Large intestine (tissue), 3 donors: Measurements from ENCODE around the gene MAPK1. TPM values are rescaled to one million over a fixed set of nuclear protein-coding genes. Genes with fewer than 3 reads are reported as not detected.
"Not testable (repeated sequence)": the region's sequence is repeated elsewhere in the genome, so short reads cannot be mapped to it uniquely, and the experiment has no call there.

Source experiments
- DNase-seq, 2 donors: peaks; one replicate each; pipeline versions ENCODE4 v3.0.0 to v3.0.0-alpha.2; 2013
- H3K27ac ChIP-seq: one replicate; pipeline ENCODE4 v1.5.1; 2013; ENCODE audit warnings: low read length
- H3K27me3 ChIP-seq: 2 replicates; pipeline ENCODE4 v1.6.1; 2013; ENCODE audit warnings: low read length; ENCODE audit not compliant: control insufficient read depth, insufficient read depth
- H3K36me3 ChIP-seq: 2 replicates; pipeline ENCODE4 v1.6.1; 2013; ENCODE audit warnings: low read length; ENCODE audit not compliant: control insufficient read depth, insufficient read depth
- H3K4me1 ChIP-seq: one replicate; pipeline ENCODE4 v1.6.1; 2013; ENCODE audit warnings: low read length; ENCODE audit not compliant: control insufficient read depth, insufficient read depth
- H3K4me3 ChIP-seq: one replicate; pipeline ENCODE4 v1.5.1; 2013; ENCODE audit warnings: low read length
- H3K9me3 ChIP-seq: one replicate; pipeline ENCODE4 v1.6.1; 2013; ENCODE audit warnings: mild to moderate bottlenecking, low read depth, low read length, moderate library complexity; ENCODE audit not compliant: control insufficient read depth
- WGBS: methylation state at CpG from one replicate; pipeline ENCODE4 v1.1.5; 2013; ENCODE audit warnings: low lambda C conversion rate; ENCODE audit not compliant: insufficient coverage; 5-methylcytosine and 5-hydroxymethylcytosine counted together
- polyA plus RNA-seq: library from polyadenylated mRNA; unstranded; fragments of 120-200 nt; gene quantifications from one replicate; pipeline ENCODE4 v1.2.1, GENCODE V29; 2013

Gene MAPK1
- polyA plus RNA-seq, 1 donor: 79.0 TPM

- Histone ChIP-seq H3K4me1 (no peaks in the 10 kb centered on the region), H3K27me3 (no peaks in the 10 kb centered on the region), H3K9me3 (no peaks in the 10 kb centered on the region), H3K4me3 (no peak overlapping the region), H3K27ac (no peak overlapping the region), H3K36me3 (no peaks in the 10 kb centered on the region)
- no peak for DNase-seq
- no CpG with 5 or more reads among the region's 4 CpGs for WGBS
Observed at GRCh38 chr22:21904250-21904789, 36.9 kb upstream of the MAPK1 start.

- Histone ChIP-seq H3K36me3 (no peaks in the 10 kb centered on the region), H3K27me3 (no peaks in the 10 kb centered on the region), H3K27ac (no peak overlapping the region), H3K4me3 (no peak overlapping the region), H3K9me3 (no peaks in the 10 kb centered on the region), H3K4me1 (no peaks in the 10 kb centered on the region)
- DNase-seq: no peak
- WGBS: 79% methylated on average over 2 of the region's 4 CpGs
Observed at GRCh38 chr22:21903283-21903682, 35.8 kb upstream of the MAPK1 start.

DNA sequence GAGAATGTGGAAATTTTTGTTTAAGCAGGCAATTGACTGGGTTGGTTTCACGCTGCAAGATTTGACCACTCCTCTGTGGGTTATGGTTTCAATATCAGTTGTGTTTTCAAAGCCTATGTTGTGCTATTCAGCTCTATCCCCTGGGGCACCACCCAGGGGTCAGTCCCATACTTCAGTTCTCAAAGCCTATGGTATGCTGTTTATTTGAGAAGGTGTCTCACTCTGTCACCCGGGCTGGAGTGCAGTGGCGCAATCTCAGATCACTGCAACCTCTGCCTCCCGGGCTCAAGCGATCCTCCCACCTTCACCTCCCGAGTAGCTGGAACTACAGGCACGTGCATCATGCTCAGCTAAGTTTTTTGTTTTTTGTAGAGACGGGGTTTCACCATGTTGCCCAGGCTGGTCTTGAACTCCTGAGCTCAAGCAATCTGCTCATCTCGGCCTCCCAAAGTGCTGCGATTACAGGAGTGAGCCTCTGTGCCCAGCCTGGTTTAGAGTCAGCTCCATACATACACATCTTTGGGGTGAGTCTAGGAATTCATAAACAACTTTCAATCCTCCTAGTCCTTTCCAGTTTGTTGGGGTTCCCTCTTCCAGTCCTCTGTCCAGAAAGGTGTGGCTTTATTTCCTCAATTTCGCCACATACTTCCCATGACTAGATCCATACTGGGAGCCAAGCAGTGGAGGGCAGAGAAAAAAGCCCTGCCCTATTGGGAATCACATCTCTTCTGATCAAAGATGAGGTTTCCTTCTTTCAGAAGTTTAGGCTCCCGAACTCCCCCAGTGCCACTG is 35.0 kb upstream of the MAPK1 start:
- no CpG with 5 or more reads among the region's 12 CpGs for WGBS
- DNase-seq: no peak
- H3K4me3 ChIP-seq: no peak overlapping the region

GRCh38 chr22:21898354-21898896 is 31.0 kb upstream of the MAPK1 start:
- Histone ChIP-seq H3K36me3 (no peaks in the 10 kb centered on the region), H3K27ac (no peak overlapping the region), H3K9me3 (no peaks in the 10 kb centered on the region), H3K4me1 (no peaks in the 10 kb centered on the region), H3K4me3 (no peak overlapping the region), H3K27me3 (no peaks in the 10 kb centered on the region)
- no peak for DNase-seq
- no CpG with 5 or more reads among the region's 1 CpG for WGBS

More for the DNA sequence above, 35.0 kb upstream of the MAPK1 start:
- Histone ChIP-seq H3K27me3 (no peaks in the 10 kb centered on the region), H3K36me3 (no peaks in the 10 kb centered on the region), H3K9me3 (no peaks in the 10 kb centered on the region), H3K4me1 (no peaks in the 10 kb centered on the region), H3K27ac (no peak overlapping the region)

- WGBS: no CpG with 5 or more reads among the region's 5 CpGs
- H3K4me1 ChIP-seq: no peaks in the 10 kb centered on the region
- DNase-seq: no peak
- H3K27ac ChIP-seq: no peak overlapping the region
- no peaks in the 10 kb centered on the region for H3K9me3 ChIP-seq
- H3K27me3 ChIP-seq: no peaks in the 10 kb centered on the region
- H3K36me3 ChIP-seq: no peaks in the 10 kb centered on the region
- H3K4me3 ChIP-seq: no peak overlapping the region
Observed at GRCh38 chr22:21896951-21897513, 29.6 kb upstream of the MAPK1 start.

- H3K27ac ChIP-seq, DNase-seq, H3K4me1 ChIP-seq, H3K36me3 ChIP-seq, H3K9me3 ChIP-seq, H3K4me3 ChIP-seq, H3K27me3 ChIP-seq: not testable (repeated sequence)
- no CpG with 5 or more reads among the region's 4 CpGs for WGBS
Observed at GRCh38 chr22:21896275-21896674, 28.8 kb upstream of the MAPK1 start.

DNA sequence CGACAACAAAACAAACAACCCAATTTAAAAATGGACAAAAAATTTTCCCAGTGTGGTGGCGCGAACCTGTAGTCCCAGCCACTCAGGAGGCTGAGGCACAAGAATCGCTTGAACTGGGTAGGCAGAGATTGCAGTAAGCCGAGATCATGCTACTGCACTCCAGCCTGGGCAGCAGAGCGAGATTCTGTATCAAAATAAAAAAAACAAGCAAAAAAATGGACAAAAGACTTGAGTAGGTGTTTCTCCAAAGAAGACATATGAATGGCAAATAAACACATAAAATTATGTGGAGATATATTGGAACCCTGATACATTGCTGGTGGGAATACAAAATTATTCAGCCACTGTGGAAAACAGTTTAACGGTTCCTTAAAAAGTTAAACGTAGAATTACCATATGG is 27.4 kb upstream of the MAPK1 start:
- DNase-seq: no peak
- Histone ChIP-seq H3K27ac (no peak overlapping the region), H3K36me3 (no peaks in the 10 kb centered on the region), H3K9me3 (no peaks in the 10 kb centered on the region), H3K4me1 (no peaks in the 10 kb centered on the region), H3K4me3 (no peak overlapping the region), H3K27me3 (no peaks in the 10 kb centered on the region)
- WGBS: 96% methylated on average over 4 of the region's 8 CpGs

GRCh38 chr22:21889251-21889990 is 22.0 kb upstream of the MAPK1 start:
- H3K4me3 ChIP-seq: no peak overlapping the region
- DNase-seq: no peak
- H3K27me3 ChIP-seq: no peaks in the 10 kb centered on the region
- no CpG with 5 or more reads among the region's 10 CpGs for WGBS
- H3K27ac ChIP-seq: no peak overlapping the region
- no peaks in the 10 kb centered on the region for H3K9me3 ChIP-seq
- no peaks in the 10 kb centered on the region for H3K36me3 ChIP-seq
- H3K4me1 ChIP-seq: no peaks in the 10 kb centered on the region

DNA sequence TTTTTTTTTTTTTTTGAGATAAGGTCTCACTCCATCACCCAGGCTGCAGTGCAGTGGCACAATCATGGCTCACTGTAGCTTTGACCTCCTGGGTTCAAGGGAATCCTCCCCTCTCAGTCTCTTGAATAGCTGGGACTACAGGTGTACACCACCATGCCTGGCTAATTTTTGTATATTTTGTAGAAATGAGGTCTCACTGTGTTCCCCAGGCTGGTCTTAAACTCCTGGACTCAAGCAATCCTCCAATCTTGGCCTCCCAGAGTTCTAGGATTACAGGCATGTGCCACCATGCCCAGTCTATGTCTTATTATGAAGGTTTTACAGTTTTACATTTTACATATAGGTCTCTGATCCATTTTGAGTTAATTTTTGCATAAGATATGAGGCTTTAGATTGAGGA is 20.4 kb upstream of the MAPK1 start:
- no peaks in the 10 kb centered on the region for H3K27me3 ChIP-seq
- DNase-seq: no peak
- no peaks in the 10 kb centered on the region for H3K4me1 ChIP-seq
- no peaks in the 10 kb centered on the region for H3K9me3 ChIP-seq
- H3K4me3 ChIP-seq: no peak overlapping the region
- no peak overlapping the region for H3K27ac ChIP-seq
- no peaks in the 10 kb centered on the region for H3K36me3 ChIP-seq

- no CpG with 5 or more reads among the region's 26 CpGs for WGBS
- not testable (repeated sequence) for H3K4me3 ChIP-seq
Observed at GRCh38 chr22:21883930-21884329, 16.5 kb upstream of the MAPK1 start.

More at GRCh38 chr22:21883930-21884329, 16.5 kb upstream of the MAPK1 start:
- H3K4me1 ChIP-seq, H3K36me3 ChIP-seq, H3K27me3 ChIP-seq, DNase-seq, H3K27ac ChIP-seq, H3K9me3 ChIP-seq: not testable (repeated sequence)
